GM23338 (cell line): ENCODE measurements around the gene ROR1. TPM values are rescaled to one million over a fixed set of nuclear protein-coding genes. Genes with fewer than 3 reads are reported as not detected.

Experiments
- ATAC-seq: fragments of 200-7000 bp; cut with Tn5 transposase; 3 replicates; pipeline ENCODE4 v1.9.1; 2020
- DNase-seq: peaks from one replicate; pipeline ENCODE4 v3.0.0-alpha.2; 2015; ENCODE audit warnings: low spot score
- H2AFZ ChIP-seq: fragments of 200-600 bp; sonication (generic); 2 replicates; pipeline ENCODE4 v1.8.0; 2016; ENCODE audit warnings: antibody characterized with exemption, mild to moderate bottlenecking, moderate library complexity
- H3F3A ChIP-seq: fragments of 200-600 bp; sonication (generic); replicated peaks from 2 replicates; pipeline ENCODE4 v1.8.0; 2017; ENCODE audit warnings: antibody characterized with exemption, mixed run types, low read depth
- H3K27ac ChIP-seq: fragments of 200-600 bp; sonication (generic); 2 replicates; pipeline ENCODE4 v1.6.1; 2016; ENCODE audit warnings: low read depth
- H3K27me3 ChIP-seq: fragments of 200-600 bp; sonication (generic); 2 replicates; pipeline ENCODE4 v1.8.0; 2016; ENCODE audit warnings: mild to moderate bottlenecking, mixed run types, moderate library complexity; ENCODE audit not compliant: insufficient read depth
- H3K36me3 ChIP-seq: fragments of 200-600 bp; sonication (generic); 2 replicates; pipeline ENCODE4 v1.8.0; 2016; ENCODE audit warnings: mild to moderate bottlenecking; ENCODE audit not compliant: insufficient read depth
- H3K4me1 ChIP-seq: fragments of 200-600 bp; sonication (generic); 2 replicates; pipeline ENCODE4 v1.8.0; 2016; ENCODE audit warnings: mild to moderate bottlenecking, moderate library complexity; ENCODE audit not compliant: insufficient read depth
- H3K4me2 ChIP-seq: fragments of 200-600 bp; sonication (generic); 2 replicates; pipeline ENCODE4 v1.7.1; 2017; ENCODE audit warnings: mixed run types
- H3K4me3 ChIP-seq: fragments of 200-600 bp; sonication (generic); 2 replicates; pipeline ENCODE4 v1.6.1; 2016; ENCODE audit warnings: mixed run types
- H3K79me2 ChIP-seq: fragments of 200-600 bp; sonication (generic); replicated peaks from 2 replicates; pipeline ENCODE4 v1.8.0; 2017; ENCODE audit warnings: mild to moderate bottlenecking; ENCODE audit not compliant: insufficient read depth
- H3K9me2 ChIP-seq: fragments of 200-600 bp; sonication (generic); 2 replicates; pipeline ENCODE4 v1.8.0; 2017; ENCODE audit not compliant: insufficient read depth
- H4K20me1 ChIP-seq: fragments of 200-600 bp; sonication (generic); replicated peaks from 2 replicates; pipeline ENCODE4 v1.8.0; 2017; ENCODE audit warnings: mild to moderate bottlenecking; ENCODE audit not compliant: insufficient read depth
- H3K27ac Mint-ChIP-seq: 2 replicates; pipeline ENCODE4 v1.8.0; 2020; ENCODE audit warnings: inconsistent platforms, mild to moderate bottlenecking, moderate library complexity, mixed read lengths
- H3K27me3 Mint-ChIP-seq: 3 replicates; pipeline ENCODE4 v1.8.0; 2022; ENCODE audit warnings: low read depth, mild to moderate bottlenecking, moderate library complexity, mixed read lengths, inconsistent platforms; ENCODE audit not compliant: insufficient read depth, poor library complexity
- H3K36me3 Mint-ChIP-seq: 3 replicates; pipeline ENCODE4 v1.8.0; 2021; ENCODE audit warnings: low read depth, mild to moderate bottlenecking, inconsistent platforms, moderate library complexity, mixed read lengths
- H3K4me1 Mint-ChIP-seq: 3 replicates; pipeline ENCODE4 v1.8.0; 2020; ENCODE audit warnings: mild to moderate bottlenecking, inconsistent platforms, mixed read lengths
- H3K4me3 Mint-ChIP-seq: 3 replicates; pipeline ENCODE4 v1.8.0; 2021; ENCODE audit warnings: moderate library complexity, mild to moderate bottlenecking, inconsistent platforms, mixed read lengths
- H3K9me3 Mint-ChIP-seq: 3 replicates; pipeline ENCODE4 v1.8.0; 2020; ENCODE audit warnings: moderate library complexity, mild to moderate bottlenecking, inconsistent platforms, mixed read lengths
- CREB1 ChIP-seq: fragments of 250-450 bp; sonication (Bioruptor Pico); IDR thresholded peaks from 2 replicates; pipeline ENCODE4 v1.5.0; 2020; ENCODE audit warnings: low read depth, mild to moderate bottlenecking, moderate library complexity
- EZH2phosphoT487 ChIP-seq: fragments of 200-600 bp; sonication (generic); IDR thresholded peaks from one replicate; pipeline ENCODE4 v1.8.1; 2018; ENCODE audit warnings: antibody characterized with exemption; ENCODE audit not compliant: unreplicated experiment
- JUNB ChIP-seq: IDR thresholded peaks from one replicate; pipeline ENCODE4 v1.6.1; 2016; ENCODE audit warnings: antibody characterized with exemption; ENCODE audit not compliant: unreplicated experiment
- NANOG ChIP-seq: IDR thresholded peaks from 2 replicates; pipeline ENCODE4 v1.6.1; 2016; ENCODE audit warnings: antibody characterized with exemption, borderline replicate concordance
- POLR2AphosphoS5 ChIP-seq: IDR thresholded peaks from 2 replicates; pipeline ENCODE4 v1.6.1; 2016; ENCODE audit warnings: antibody characterized with exemption, low read depth
- STAT1 ChIP-seq: IDR thresholded peaks from one replicate; pipeline ENCODE4 v1.6.1; 2016; ENCODE audit warnings: antibody characterized with exemption; ENCODE audit not compliant: unreplicated experiment
- ZNF331 ChIP-seq: fragments of 250-450 bp; sonication (Bioruptor Pico); IDR thresholded peaks from 2 replicates; pipeline ENCODE4 v1.5.0; 2020; ENCODE audit warnings: low read depth, mild to moderate bottlenecking, moderate library complexity
- polyA plus RNA-seq: library from polyadenylated mRNA; unstranded; fragments of >200 nt; fragmentation: Nextera tagmentation; extraction: Ambion mirVana; gene quantifications from 2 replicates; pipeline ENCODE4 v1.2.1, GENCODE V29; 2016
- total RNA-seq: library from RNA; depleted of rRNA; stranded (reverse); fragments of >200 nt; shearing (Covaris generic); gene quantifications from 2 replicates; pipeline ENCODE4 v1.2.3, GENCODE V29; 2014
- TF ChIP-seq, protein P1 (sequence below): IDR thresholded peaks from one replicate; pipeline ENCODE4 v1.6.1; 2018; ENCODE audit warnings: antibody characterized with exemption; ENCODE audit not compliant: unreplicated experiment
- TF ChIP-seq, protein P2 (sequence below): IDR thresholded peaks from 2 replicates; pipeline ENCODE4 v1.6.1; 2016; ENCODE audit warnings: antibody characterized with exemption

Gene ROR1
- total and polyA plus RNA-seq, 2 experiments from 2014 or later: 59.7 to 96.0 TPM

DNA sequence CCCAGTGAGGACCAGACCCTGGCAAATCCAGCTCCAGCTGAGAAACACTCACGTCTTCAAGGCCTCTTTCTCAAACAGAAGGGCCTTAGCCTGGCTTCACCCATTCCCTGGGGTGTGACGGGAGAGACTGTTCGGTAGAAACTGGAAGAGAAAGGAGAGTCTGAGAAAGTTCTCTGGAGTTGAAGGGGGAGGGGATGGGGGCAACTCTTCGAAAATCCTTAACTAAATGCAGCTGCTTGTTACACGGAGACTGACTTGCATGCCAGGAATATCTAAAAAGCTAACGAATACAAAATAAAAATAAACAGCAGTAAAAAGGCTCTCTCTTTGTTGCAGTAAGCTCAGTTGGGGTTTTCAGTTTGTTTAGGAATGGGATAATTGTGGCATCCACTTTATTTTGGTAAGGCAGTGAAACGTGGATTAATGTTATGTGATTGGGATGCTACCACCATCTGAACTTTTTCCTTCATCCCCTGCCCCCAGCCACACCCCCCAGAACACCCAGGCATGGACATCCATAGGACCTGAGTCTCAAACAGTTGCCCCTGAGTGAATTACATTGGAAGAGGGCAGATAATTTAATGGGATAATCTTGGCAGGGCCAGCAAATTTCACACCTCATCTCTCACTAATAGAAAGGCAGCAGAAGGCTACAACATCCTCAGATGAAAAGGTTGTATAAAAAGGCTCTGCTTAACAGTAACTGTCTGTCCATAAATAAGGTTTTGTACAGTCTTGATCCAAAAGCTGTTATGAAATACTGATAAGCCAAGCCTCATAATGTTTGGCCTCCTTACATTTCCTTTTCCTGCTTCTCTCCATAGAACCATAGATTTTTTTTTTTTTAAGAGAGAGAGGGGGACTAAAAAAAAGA is 5.8 kb downstream of the ROR1 start:
- H3K36me3 Mint-ChIP-seq: 0 out of 3 replicates have a peak, but pooled peaks cover 4% of the 10 kb centered on the region
- H3K9me3 Mint-ChIP-seq: no peaks in the 10 kb centered on the region
- H3K4me3 ChIP-seq: peak overlapping the region; percentile 29; the same call in 1 of the 2 replicates
- H3K4me3 Mint-ChIP-seq: peak overlapping the region; percentile 54
- H3K4me2 ChIP-seq: peak overlapping the region; percentile 77
- no peaks in the 10 kb centered on the region for H3K27me3 ChIP-seq
- H3K27ac ChIP-seq: peak overlapping the region; percentile 96
- TF ChIP-seq NANOG: no peak
- no peak for TF ChIP-seq ZNF331 (CRISPR knock-in tag)
- TF ChIP-seq, protein P1, sequence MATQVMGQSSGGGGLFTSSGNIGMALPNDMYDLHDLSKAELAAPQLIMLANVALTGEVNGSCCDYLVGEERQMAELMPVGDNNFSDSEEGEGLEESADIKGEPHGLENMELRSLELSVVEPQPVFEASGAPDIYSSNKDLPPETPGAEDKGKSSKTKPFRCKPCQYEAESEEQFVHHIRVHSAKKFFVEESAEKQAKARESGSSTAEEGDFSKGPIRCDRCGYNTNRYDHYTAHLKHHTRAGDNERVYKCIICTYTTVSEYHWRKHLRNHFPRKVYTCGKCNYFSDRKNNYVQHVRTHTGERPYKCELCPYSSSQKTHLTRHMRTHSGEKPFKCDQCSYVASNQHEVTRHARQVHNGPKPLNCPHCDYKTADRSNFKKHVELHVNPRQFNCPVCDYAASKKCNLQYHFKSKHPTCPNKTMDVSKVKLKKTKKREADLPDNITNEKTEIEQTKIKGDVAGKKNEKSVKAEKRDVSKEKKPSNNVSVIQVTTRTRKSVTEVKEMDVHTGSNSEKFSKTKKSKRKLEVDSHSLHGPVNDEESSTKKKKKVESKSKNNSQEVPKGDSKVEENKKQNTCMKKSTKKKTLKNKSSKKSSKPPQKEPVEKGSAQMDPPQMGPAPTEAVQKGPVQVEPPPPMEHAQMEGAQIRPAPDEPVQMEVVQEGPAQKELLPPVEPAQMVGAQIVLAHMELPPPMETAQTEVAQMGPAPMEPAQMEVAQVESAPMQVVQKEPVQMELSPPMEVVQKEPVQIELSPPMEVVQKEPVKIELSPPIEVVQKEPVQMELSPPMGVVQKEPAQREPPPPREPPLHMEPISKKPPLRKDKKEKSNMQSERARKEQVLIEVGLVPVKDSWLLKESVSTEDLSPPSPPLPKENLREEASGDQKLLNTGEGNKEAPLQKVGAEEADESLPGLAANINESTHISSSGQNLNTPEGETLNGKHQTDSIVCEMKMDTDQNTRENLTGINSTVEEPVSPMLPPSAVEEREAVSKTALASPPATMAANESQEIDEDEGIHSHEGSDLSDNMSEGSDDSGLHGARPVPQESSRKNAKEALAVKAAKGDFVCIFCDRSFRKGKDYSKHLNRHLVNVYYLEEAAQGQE: no peak
- DNase-seq (peak; percentile 59), ATAC-seq (no peak; the same call in 2 of the 3 replicates)
- peaks cover 80% of the 10 kb centered on the region for H3K79me2 ChIP-seq
- peak overlapping the region; percentile 95 for H3K27ac Mint-ChIP-seq
- H3K27me3 Mint-ChIP-seq: peaks cover 9% of the 10 kb centered on the region
- peaks cover 18% of the 10 kb centered on the region; the same call in 1 of the 2 replicates for H3F3A ChIP-seq
- no peaks in the 10 kb centered on the region for H3K9me2 ChIP-seq
- H4K20me1 ChIP-seq: no peaks in the 10 kb centered on the region; the same call in 1 of the 2 replicates
- H3K36me3 ChIP-seq: no peaks in the 10 kb centered on the region
- H2AFZ ChIP-seq: no peak overlapping the region
- H3K4me1 Mint-ChIP-seq: peaks cover 85% of the 10 kb centered on the region
- H3K4me1 ChIP-seq: peaks cover 81% of the 10 kb centered on the region

DNA sequence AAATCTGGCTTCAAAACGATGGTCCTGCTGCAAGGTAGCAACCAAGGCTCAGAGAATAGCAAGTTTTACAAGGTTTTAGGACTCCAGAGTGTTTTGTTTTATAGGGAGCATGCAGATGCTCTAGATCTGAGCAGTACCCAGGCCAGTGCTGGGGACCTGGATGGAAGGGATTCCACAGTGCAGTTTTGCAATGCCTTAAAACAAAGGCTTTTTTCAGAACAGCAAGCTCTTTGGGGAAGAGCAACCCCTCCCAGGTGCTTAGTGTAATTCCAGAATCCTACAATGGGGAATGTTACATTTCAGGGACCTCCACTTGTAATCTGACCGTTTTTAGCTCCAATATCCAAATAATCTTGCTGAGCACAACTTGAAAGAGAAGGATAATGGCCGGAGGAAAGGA is 6.7 kb downstream of the ROR1 start:
- H3K27ac ChIP-seq: peak overlapping the region; percentile 96
- no peaks in the 10 kb centered on the region for H3K27me3 ChIP-seq
- peak; percentile 26 for ATAC-seq
- TF ChIP-seq, protein P1: no peak
- no peak for TF ChIP-seq JUNB
- TF ChIP-seq, protein P2, sequence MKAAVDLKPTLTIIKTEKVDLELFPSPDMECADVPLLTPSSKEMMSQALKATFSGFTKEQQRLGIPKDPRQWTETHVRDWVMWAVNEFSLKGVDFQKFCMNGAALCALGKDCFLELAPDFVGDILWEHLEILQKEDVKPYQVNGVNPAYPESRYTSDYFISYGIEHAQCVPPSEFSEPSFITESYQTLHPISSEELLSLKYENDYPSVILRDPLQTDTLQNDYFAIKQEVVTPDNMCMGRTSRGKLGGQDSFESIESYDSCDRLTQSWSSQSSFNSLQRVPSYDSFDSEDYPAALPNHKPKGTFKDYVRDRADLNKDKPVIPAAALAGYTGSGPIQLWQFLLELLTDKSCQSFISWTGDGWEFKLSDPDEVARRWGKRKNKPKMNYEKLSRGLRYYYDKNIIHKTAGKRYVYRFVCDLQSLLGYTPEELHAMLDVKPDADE: no peak
- peak; percentile 34; the same call in 1 of the 2 replicates for TF ChIP-seq NANOG
- no peak for TF ChIP-seq CREB1
- TF ChIP-seq POLR2AphosphoS5: 0 out of 2 replicates have a peak, but pooled peaks have one; percentile 34
- TF ChIP-seq STAT1: no peak
- TF ChIP-seq EZH2phosphoT487: no peak
- no peak for TF ChIP-seq ZNF331 (CRISPR knock-in tag)

More for the DNA sequence above, 6.7 kb downstream of the ROR1 start:
- Histone ChIP-seq H3K4me1 (peaks cover 88% of the 10 kb centered on the region), H4K20me1 (no peaks in the 10 kb centered on the region; the same call in 1 of the 2 replicates), H3K9me2 (no peaks in the 10 kb centered on the region), H3F3A (peaks cover 18% of the 10 kb centered on the region; the same call in 1 of the 2 replicates), H2AFZ (no peak overlapping the region), H3K4me2 (peak overlapping the region; percentile 77), H3K4me3 (peak overlapping the region; percentile 29), H3K79me2 (peaks cover 90% of the 10 kb centered on the region), H3K36me3 (no peaks in the 10 kb centered on the region)
- H3K9me3 Mint-ChIP-seq: no peaks in the 10 kb centered on the region
- H3K4me1 Mint-ChIP-seq: peaks cover 92% of the 10 kb centered on the region
- peak overlapping the region; percentile 74 for H3K27ac Mint-ChIP-seq
- peak; percentile 78 for DNase-seq
- H3K36me3 Mint-ChIP-seq: 0 out of 3 replicates have a peak, but pooled peaks cover 4% of the 10 kb centered on the region
- H3K27me3 Mint-ChIP-seq: peaks cover 6% of the 10 kb centered on the region
- H3K4me3 Mint-ChIP-seq: peak overlapping the region; percentile 54
